HCT116 (cell line): ENCODE measurements around the gene ACAD9. TPM values are rescaled to one million over a fixed set of nuclear protein-coding genes. Genes with fewer than 3 reads are reported as not detected.

Experiments used
- ATAC-seq: fragments of 200-7000 bp; cut with Tn5 transposase; 2 replicates; pipeline ENCODE4 v1.9.1; 2020; ENCODE audit warnings: mild to moderate bottlenecking, moderate library complexity
- BruUV-seq: library from RNA; stranded (reverse); fragments of 400-500 nt; replicated peaks from 2 replicates; lab custom pipeline; 2021; lab: Mats Ljungman, UMichigan
- CTCF ChIA-PET: fragments of 300-600 bp; sonication (Branson Sonifier 250); formaldehyde crosslinking; loops from one replicate; lab custom pipeline; 2021; ENCODE audit warnings: antibody characterized with exemption; lab: Charles Lee
- POLR2A ChIA-PET: fragments of 300-600, 350-600 bp; sonication (Branson Sonifier 250); formaldehyde crosslinking; loops from one replicate; lab custom pipeline; 2021; ENCODE audit warnings: antibody characterized with exemption; lab: Charles Lee
- RAD21 ChIA-PET, 2 experiments: fragments of 300-600 bp; sonication (Branson Sonifier 250); formaldehyde crosslinking; loops; one replicate each; lab custom pipeline; 2023; ENCODE audit warnings: low total read pairs in 2 of 2; ENCODE audit not compliant: uncharacterized antibody in 2 of 2, unreplicated experiment in 2 of 2, low non-redundant PET in 1 of 2; lab: Charles Lee
- DNase-seq: peaks from one replicate; pipeline ENCODE4 v3.0.0-alpha.2; 2010; ENCODE audit warnings: low read depth, low spot score
- H2AFZ ChIP-seq: fragments of 200-600 bp; shearing (Covaris generic), sonication (generic); 2 replicates; pipeline ENCODE4 v1.6.1; 2017; ENCODE audit warnings: low read depth, mixed run types, mixed read lengths, antibody characterized with exemption, low read length; ENCODE audit not compliant: poor library complexity, severe bottlenecking
- H3K27ac ChIP-seq: 2 replicates; pipeline ENCODE4 v1.5.1; 2012; ENCODE audit warnings: low read depth, low read length
- H3K27me3 ChIP-seq: fragments of 200-600 bp; sonication (generic); 2 replicates; pipeline ENCODE4 v1.6.1; 2016; ENCODE audit warnings: mixed run types, low read length, mixed read lengths; ENCODE audit not compliant: insufficient read depth
- H3K36me3 ChIP-seq, 2 experiments: fragments of 200-500 bp in 1 of 2; fragments of 200-600 bp in 1 of 2; sonication (Bioruptor generic) in 1 of 2; sonication (generic) in 1 of 2; 2 replicates each; pipeline versions ENCODE4 v1.5.1 to v1.6.1; 2014 to 2016; ENCODE audit warnings: low read length in 2 of 2, inconsistent platforms in 1 of 2, mixed read lengths in 1 of 2, mixed run types in 1 of 2; ENCODE audit not compliant: insufficient read depth in 2 of 2, control insufficient read depth in 1 of 2
- H3K4me1 ChIP-seq, 2 experiments: fragments of 200-600 bp in 1 of 2; sonication (generic) in 1 of 2; 2 replicates each; pipeline versions ENCODE4 v1.5.1 to v1.6.1; 2012 to 2017; ENCODE audit warnings: low read length in 2 of 2, inconsistent platforms in 1 of 2, mild to moderate bottlenecking in 1 of 2, mixed read lengths in 1 of 2, mixed run types in 1 of 2, moderate library complexity in 1 of 2; ENCODE audit not compliant: insufficient read depth in 2 of 2, control insufficient read depth in 1 of 2
- H3K4me2 ChIP-seq: fragments of 200-600 bp; sonication (generic); 2 replicates; pipeline ENCODE4 v1.6.1; 2017; ENCODE audit warnings: mixed run types, low read length, mixed read lengths
- H3K4me3 ChIP-seq, 2 experiments: fragments of 200-600 bp in 1 of 2; sonication (generic) in 1 of 2; replicated peaks in 1 of 2; 2 replicates each; pipeline ENCODE4 v1.5.1; 2011 to 2016; ENCODE audit warnings: low read length in 2 of 2, control low read depth in 1 of 2, low read depth in 1 of 2, mild to moderate bottlenecking in 1 of 2, mixed read lengths in 1 of 2, mixed run types in 1 of 2
- H3K79me2 ChIP-seq: fragments of 200-600 bp; sonication (generic); 2 replicates; pipeline ENCODE4 v1.6.1; 2017; ENCODE audit warnings: mild to moderate bottlenecking, mixed run types, low read length, moderate library complexity, mixed read lengths; ENCODE audit not compliant: insufficient read depth
- H3K9ac ChIP-seq: fragments of 200-600 bp; sonication (generic); 2 replicates; pipeline ENCODE4 v1.6.1; 2016; ENCODE audit warnings: low read length, mixed read lengths
- H3K9me2 ChIP-seq: fragments of 200-600 bp; sonication (generic), shearing (Covaris generic); 2 replicates; pipeline ENCODE4 v1.6.1; 2017; ENCODE audit warnings: mixed run types, mild to moderate bottlenecking, moderate library complexity; ENCODE audit not compliant: insufficient read depth
- H3K9me3 ChIP-seq, 2 experiments: fragments of 200-500 bp in 1 of 2; fragments of 200-600 bp in 1 of 2; sonication (Bioruptor generic) in 1 of 2; sonication (generic) in 1 of 2; 2 replicates each; pipeline ENCODE4 v1.6.1; 2014 to 2017; ENCODE audit warnings: low read length in 2 of 2, mixed read lengths in 2 of 2, inconsistent platforms in 1 of 2, low read depth in 1 of 2, mild to moderate bottlenecking in 1 of 2, mixed run types in 1 of 2, moderate library complexity in 1 of 2; ENCODE audit not compliant: control insufficient read depth in 1 of 2, insufficient read depth in 1 of 2
- H4K20me1 ChIP-seq: fragments of 200-600 bp; sonication (generic), shearing (Covaris generic); 2 replicates; pipeline ENCODE4 v1.6.1; 2017; ENCODE audit warnings: mixed run types, mild to moderate bottlenecking, moderate library complexity; ENCODE audit not compliant: insufficient read depth
- ATF3 ChIP-seq: IDR thresholded peaks from 2 replicates; pipeline ENCODE4 v1.6.1; 2012
- CTCF ChIP-seq, 3 experiments: fragments of 200-600 bp in 1 of 3; sonication (generic) in 1 of 3; IDR thresholded peaks in 2 of 3; conservative IDR thresholded peaks in 1 of 3; 2 replicates each; pipeline ENCODE4 v1.5.1; 2012 to 2017; ENCODE audit warnings: low read depth in 2 of 3, low read length in 2 of 3, antibody characterized with exemption in 1 of 3, borderline replicate concordance in 1 of 3, control low read depth in 1 of 3, mild to moderate bottlenecking in 1 of 3, mixed read lengths in 1 of 3, mixed run types in 1 of 3, moderate library complexity in 1 of 3; ENCODE audit not compliant: insufficient read depth in 1 of 3
- EGR1 ChIP-seq: IDR thresholded peaks from 2 replicates; pipeline ENCODE4 v1.6.1; 2012; ENCODE audit warnings: low read depth
- EZH2phosphoT487 ChIP-seq: fragments of 200-600 bp; IDR thresholded peaks from 2 replicates; pipeline ENCODE4 v1.6.1; 2018; ENCODE audit warnings: antibody characterized with exemption, borderline replicate concordance
- MAX ChIP-seq: IDR thresholded peaks from 2 replicates; pipeline ENCODE4 v1.6.1; 2012
- POLR2A ChIP-seq: IDR thresholded peaks from 2 replicates; pipeline ENCODE4 v1.7.0; 2011; ENCODE audit warnings: borderline replicate concordance; ENCODE audit not compliant: insufficient read depth, insufficient read length; ENCODE audit errors: extremely low read depth
- POLR2AphosphoS5 ChIP-seq: IDR thresholded peaks from 2 replicates; pipeline ENCODE4 v1.6.1; 2011; ENCODE audit warnings: mild to moderate bottlenecking, low read depth, low read length, moderate library complexity
- REST ChIP-seq: IDR thresholded peaks from 2 replicates; pipeline ENCODE4 v1.6.1; 2012; ENCODE audit warnings: low read depth
- SP1 ChIP-seq: IDR thresholded peaks from 2 replicates; pipeline ENCODE4 v1.6.1; 2012; ENCODE audit warnings: low read depth
- SRF ChIP-seq: IDR thresholded peaks from 2 replicates; pipeline ENCODE4 v1.6.1; 2012; ENCODE audit warnings: low read depth
- YY1 ChIP-seq: IDR thresholded peaks from 2 replicates; pipeline ENCODE4 v1.6.1; 2011; ENCODE audit warnings: low read length, low read depth, moderate library complexity, mild to moderate bottlenecking; ENCODE audit not compliant: insufficient replicate concordance; ENCODE audit errors: extremely low read depth
- intact Hi-C: fragments of 100-400 bp; cut with micrococcal nuclease; formaldehyde crosslinking; loops from 2 replicates; pipeline ENCODE4 v1.10.0; 2022
- total RNA-seq: library from RNA; stranded (reverse); gene quantifications from one replicate; pipeline ENCODE4 v1.2.1, GENCODE V29; 2021; ENCODE audit not compliant: unreplicated experiment

Gene ACAD9
- total RNA-seq, 1 experiment from 2014 or later = 55.8 TPM

- H3K4me1 ChIP-seq = no peaks in the 10 kb centered on the region
- intact Hi-C loops = no loop called here
- ATAC-seq (no peak), DNase-seq (no peak)
- H3K4me2 ChIP-seq = no peak overlapping the region
- H3K36me3 ChIP-seq = no peaks in the 10 kb centered on the region
- ChIA-PET CTCF (no interaction called here), POLR2A (interaction anchor here (0.8 kb wide), 1 partner anchor 11 kb away, joined by 4 read pairs; no protein-coding TSS in a partner anchor), RAD21 (no interaction called here)
- H3K4me3 ChIP-seq = no peak overlapping the region
- H3K79me2 ChIP-seq = no peaks in the 10 kb centered on the region
- H3K9me3 ChIP-seq = no peaks in the 10 kb centered on the region
- no peak overlapping the region for H3K9ac ChIP-seq
- H3K9me2 ChIP-seq = no peaks in the 10 kb centered on the region
- TF ChIP-seq EGR1 (no peak), CTCF (IDR thresholded peaks at IDR 0.05 in 2 of 3, conservative IDR thresholded peaks at IDR 0.05 in 1 of 3; ENCODE audit: borderline replicate concordance in 1 of 3, insufficient read depth in 1 of 3, low read depth in 2 of 3, low read length in 2 of 3) (no peak), YY1 (no peak), SRF (no peak), SP1 (no peak), MAX (no peak), POLR2A (no peak), POLR2AphosphoS5 (no peak), ATF3 (no peak), EZH2phosphoT487 (no peak), REST (no peak)
- H3K27me3 ChIP-seq = no peaks in the 10 kb centered on the region
- no TSS peak for BruUV-seq
- H2AFZ ChIP-seq = no peak overlapping the region
- H3K27ac ChIP-seq = no peak overlapping the region
- H4K20me1 ChIP-seq = no peaks in the 10 kb centered on the region
Observed at GRCh38 chr3:128867200-128868125, 12.0 kb upstream of the ACAD9 start.
